Measurements from ENCODE around the gene EFNA4. TPM values are rescaled to one million over a fixed set of nuclear protein-coding genes. Genes with fewer than 3 reads are reported as not detected.
A peak's percentile ranks its signal among the peaks of the same experiment; 100 is the strongest.

Gene EFNA4
- total RNA-seq, 3 donors from 2014 or later (not counting 1 experiment from before 2014, with no cell fraction given), result 4.6 to 6.8 (median 5.5) TPM

GRCh38 chr1:155083865-155084721, 20.6 kb downstream of the EFNA4 start:
- Histone ChIP-seq H3K36me3 (ENCODE audit: control insufficient read depth, insufficient read depth, low read length) (no peaks in the 10 kb centered on the region), H3K27me3 (ENCODE audit: control insufficient read depth, insufficient read depth, low read length) (peaks cover 50% of the 10 kb centered on the region), H3K4me1 (ENCODE audit: control insufficient read depth, insufficient read depth, low read length) (peaks cover 61% of the 10 kb centered on the region), H3K9me3 (ENCODE audit: control insufficient read depth, insufficient read depth, low read length) (no peaks in the 10 kb centered on the region), H3K4me3 (ENCODE audit: low read length) (no peak overlapping the region), H3K27ac (ENCODE audit: low read length) (no peak overlapping the region)
- Mint-ChIP-seq H3K9me3 (no peaks in the 10 kb centered on the region), H3K36me3 (no peaks in the 10 kb centered on the region), H3K4me3 (peak overlapping the region; percentile 94), H3K27me3 (ENCODE audit: low read depth in 2 of 2) (peaks cover 24 to 32% of the 10 kb centered on the region in 2 donors), H3K27ac (peak overlapping the region; percentile 87 to 96), H3K4me1 (peaks cover 38 to 60% of the 10 kb centered on the region in 2 donors)
- DNase-seq (peak in 1 of 2 donors; percentile 66), ATAC-seq (no peak)
- intact Hi-C loops (cut with micrococcal nuclease), result loop anchor here (2.0 kb wide), 2 partner anchors 13 to 89 kb away; partner anchors contain the start of genes KRTCAP2 and TRIM46
- WGBS (ENCODE audit: insufficient coverage), result 35% methylated on average over 18 of the region's 21 CpGs
- no peak for TF ChIP-seq CTCF (IDR thresholded peaks at IDR 0.05)

- TF ChIP-seq CTCF (IDR thresholded peaks at IDR 0.05), result peak; percentile 89
- under 1% methylated on average over 67 of the region's 67 CpGs for WGBS (ENCODE audit: insufficient coverage)
- Mint-ChIP-seq H3K27me3 (ENCODE audit: low read depth in 2 of 2) (peaks cover 16 to 24% of the 10 kb centered on the region in 2 donors), H3K27ac (peak overlapping the region; percentile 87 to 96), H3K9me3 (no peaks in the 10 kb centered on the region), H3K4me1 (peaks cover 30 to 51% of the 10 kb centered on the region in 2 donors), H3K4me3 (peak overlapping the region; percentile 94), H3K36me3 (no peaks in the 10 kb centered on the region)
- peak overlapping the region; percentile 88 for H3K27ac ChIP-seq (ENCODE audit: low read length)
- intact Hi-C loops (cut with micrococcal nuclease), result loop anchor here (1.0 to 2.0 kb wide), 5 partner anchors 14 to 526 kb away; partner anchors contain the start of genes EFNA4, KRTCAP2 and TRIM46
- peaks cover 43% of the 10 kb centered on the region for H3K27me3 ChIP-seq (ENCODE audit: control insufficient read depth, insufficient read depth, low read length)
- peaks cover 53% of the 10 kb centered on the region for H3K4me1 ChIP-seq (ENCODE audit: control insufficient read depth, insufficient read depth, low read length)
- peak overlapping the region; percentile 61 for H3K4me3 ChIP-seq (ENCODE audit: low read length)
- H3K9me3 ChIP-seq (ENCODE audit: control insufficient read depth, insufficient read depth, low read length), result no peaks in the 10 kb centered on the region
- peak; percentile 92 to 95 for DNase-seq
- H3K36me3 ChIP-seq (ENCODE audit: control insufficient read depth, insufficient read depth, low read length), result no peaks in the 10 kb centered on the region
- ATAC-seq, result peak; percentile 75 to 91 (median 80)
Observed at GRCh38 chr1:155084722-155085503, 21.4 kb downstream of the EFNA4 start.

GRCh38 chr1:155085504-155086127, 22.1 kb downstream of the EFNA4 start:
- Mint-ChIP-seq H3K4me3 (peak overlapping the region; percentile 94), H3K4me1 (peaks cover 29 to 45% of the 10 kb centered on the region in 2 donors), H3K27ac (peak overlapping the region; percentile 87 to 96), H3K27me3 (ENCODE audit: low read depth in 2 of 2) (peaks cover 16 to 23% of the 10 kb centered on the region in 2 donors), H3K9me3 (no peaks in the 10 kb centered on the region), H3K36me3 (no peaks in the 10 kb centered on the region)
- Histone ChIP-seq H3K27me3 (ENCODE audit: control insufficient read depth, insufficient read depth, low read length) (peaks cover 36% of the 10 kb centered on the region), H3K9me3 (ENCODE audit: control insufficient read depth, insufficient read depth, low read length) (no peaks in the 10 kb centered on the region), H3K4me3 (ENCODE audit: low read length) (peak overlapping the region; percentile 61), H3K36me3 (ENCODE audit: control insufficient read depth, insufficient read depth, low read length) (no peaks in the 10 kb centered on the region), H3K27ac (ENCODE audit: low read length) (peak overlapping the region; percentile 88), H3K4me1 (ENCODE audit: control insufficient read depth, insufficient read depth, low read length) (peaks cover 46% of the 10 kb centered on the region)
- DNase-seq, result peak; percentile 59 to 84
- ATAC-seq, result peak; percentile 10 to 46 (median 28)
- TF ChIP-seq CTCF (IDR thresholded peaks at IDR 0.05), result no peak
- intact Hi-C loops (cut with micrococcal nuclease), result loop anchor here (1.0 to 2.0 kb wide), 5 partner anchors 15 to 526 kb away; partner anchors contain the start of genes EFNA4, KRTCAP2 and TRIM46
- 2% methylated on average over 29 of the region's 32 CpGs for WGBS (ENCODE audit: insufficient coverage)

Data from natural killer cell (primary cell).